ENCODE measurements around the gene ABCD1. TPM values are rescaled to one million over a fixed set of nuclear protein-coding genes. Genes with fewer than 3 reads are reported as not detected.

The ABCD1 gene
- total RNA-seq, 4 donors from 2014 or later = 19.9 to 54.6 (median 34.5) TPM

- DNase-seq (peak; percentile 41 to 68), ATAC-seq (peak; percentile 62 to 84)
- no peaks in the 10 kb centered on the region for H3K36me3 ChIP-seq
- no peaks in the 10 kb centered on the region for H3K27me3 ChIP-seq
- no peak within 1 kb of the TSS for H3K27ac ChIP-seq
- H3K4me3 ChIP-seq = no peak within 1 kb of the TSS
- TF ChIP-seq POLR2A (IDR thresholded peaks at IDR 0.05) = no peak
- TF ChIP-seq, protein P1, sequence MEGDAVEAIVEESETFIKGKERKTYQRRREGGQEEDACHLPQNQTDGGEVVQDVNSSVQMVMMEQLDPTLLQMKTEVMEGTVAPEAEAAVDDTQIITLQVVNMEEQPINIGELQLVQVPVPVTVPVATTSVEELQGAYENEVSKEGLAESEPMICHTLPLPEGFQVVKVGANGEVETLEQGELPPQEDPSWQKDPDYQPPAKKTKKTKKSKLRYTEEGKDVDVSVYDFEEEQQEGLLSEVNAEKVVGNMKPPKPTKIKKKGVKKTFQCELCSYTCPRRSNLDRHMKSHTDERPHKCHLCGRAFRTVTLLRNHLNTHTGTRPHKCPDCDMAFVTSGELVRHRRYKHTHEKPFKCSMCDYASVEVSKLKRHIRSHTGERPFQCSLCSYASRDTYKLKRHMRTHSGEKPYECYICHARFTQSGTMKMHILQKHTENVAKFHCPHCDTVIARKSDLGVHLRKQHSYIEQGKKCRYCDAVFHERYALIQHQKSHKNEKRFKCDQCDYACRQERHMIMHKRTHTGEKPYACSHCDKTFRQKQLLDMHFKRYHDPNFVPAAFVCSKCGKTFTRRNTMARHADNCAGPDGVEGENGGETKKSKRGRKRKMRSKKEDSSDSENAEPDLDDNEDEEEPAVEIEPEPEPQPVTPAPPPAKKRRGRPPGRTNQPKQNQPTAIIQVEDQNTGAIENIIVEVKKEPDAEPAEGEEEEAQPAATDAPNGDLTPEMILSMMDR (IDR thresholded peaks at IDR 0.05 in 4 of 5, conservative IDR thresholded peaks at IDR 0.05 in 1 of 5) = peak; percentile 63 to 90 (median 82)
- H3K4me1 ChIP-seq = no peaks in the 10 kb centered on the region
- no peaks in the 10 kb centered on the region for H3K9me3 ChIP-seq
- intact Hi-C loops (cut with DNase I; ENCODE audit: low total_unique reads) (loop anchor here (1.0 to 2.0 kb wide), 2 partner anchors 18 to 189 kb away; no protein-coding TSS in a partner anchor), in situ Hi-C loops (cut with MboI; ENCODE audit: low sequenced_read_pairs in 4 of 4) (no loop called here)
Observed at GRCh38 chrX:153763989-153764755, 39.5 kb downstream of the ABCD1 start, which contains the start of gene PLXNB3. TSS of gene PLXNB3 (plus strand) at chrX:153764249. CDS start at chrX:153765536, 1,287 bp downstream.

DNA sequence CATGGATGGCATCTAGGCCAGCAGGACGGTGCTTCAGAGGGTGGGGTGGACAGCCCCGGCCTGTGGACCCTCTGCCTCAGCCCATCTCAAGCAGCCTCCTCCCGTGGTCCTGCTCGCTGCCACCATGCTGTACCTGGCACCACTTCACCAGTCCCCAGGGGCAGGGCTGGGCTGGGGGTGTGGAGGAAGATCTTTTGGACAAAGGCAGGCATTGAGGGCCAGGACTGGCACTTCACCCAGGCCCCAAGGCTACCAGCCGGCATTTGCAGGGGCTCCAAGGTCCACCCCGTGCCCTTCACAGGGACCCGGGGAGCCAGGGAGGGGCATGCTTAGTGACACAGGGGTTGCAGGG, 40.1 kb downstream of the ABCD1 start:
- no peaks in the 10 kb centered on the region for H3K4me1 ChIP-seq
- TF ChIP-seq POLR2A (IDR thresholded peaks at IDR 0.05) = no peak
- TF ChIP-seq, protein P1 (IDR thresholded peaks at IDR 0.05 in 4 of 5, conservative IDR thresholded peaks at IDR 0.05 in 1 of 5) = no peak
- H3K9me3 ChIP-seq = no peaks in the 10 kb centered on the region
- intact Hi-C loops (cut with DNase I; ENCODE audit: low total_unique reads) = loop anchor here (1.0 to 2.0 kb wide), 2 partner anchors 18 to 188 kb away; no protein-coding TSS in a partner anchor
- H3K36me3 ChIP-seq = no peaks in the 10 kb centered on the region
- H3K27ac ChIP-seq = no peak overlapping the region
- in situ Hi-C loops (cut with MboI; ENCODE audit: low sequenced_read_pairs in 4 of 4) = no loop called here
- DNase-seq = no peak
- no peak overlapping the region for H3K4me3 ChIP-seq
- H3K27me3 ChIP-seq = no peaks in the 10 kb centered on the region
- no peak for ATAC-seq

GRCh38 chrX:153765138-153766079, 40.8 kb downstream of the ABCD1 start:
- no peak overlapping the region for H3K4me3 ChIP-seq
- no peaks in the 10 kb centered on the region for H3K27me3 ChIP-seq
- DNase-seq (no peak), ATAC-seq (no peak)
- H3K36me3 ChIP-seq = no peaks in the 10 kb centered on the region
- H3K9me3 ChIP-seq = no peaks in the 10 kb centered on the region
- in situ Hi-C loops (cut with MboI; ENCODE audit: low sequenced_read_pairs in 4 of 4) = no loop called here
- H3K27ac ChIP-seq = no peak overlapping the region
- no peaks in the 10 kb centered on the region for H3K4me1 ChIP-seq
- no peak for TF ChIP-seq POLR2A (IDR thresholded peaks at IDR 0.05)
- TF ChIP-seq, protein P1 (IDR thresholded peaks at IDR 0.05 in 4 of 5, conservative IDR thresholded peaks at IDR 0.05 in 1 of 5) = no peak
- intact Hi-C loops (cut with DNase I; ENCODE audit: low total_unique reads) = loop anchor here (2.0 kb wide), 1 partner anchor 187 kb away; no protein-coding TSS in a partner anchor

DNA sequence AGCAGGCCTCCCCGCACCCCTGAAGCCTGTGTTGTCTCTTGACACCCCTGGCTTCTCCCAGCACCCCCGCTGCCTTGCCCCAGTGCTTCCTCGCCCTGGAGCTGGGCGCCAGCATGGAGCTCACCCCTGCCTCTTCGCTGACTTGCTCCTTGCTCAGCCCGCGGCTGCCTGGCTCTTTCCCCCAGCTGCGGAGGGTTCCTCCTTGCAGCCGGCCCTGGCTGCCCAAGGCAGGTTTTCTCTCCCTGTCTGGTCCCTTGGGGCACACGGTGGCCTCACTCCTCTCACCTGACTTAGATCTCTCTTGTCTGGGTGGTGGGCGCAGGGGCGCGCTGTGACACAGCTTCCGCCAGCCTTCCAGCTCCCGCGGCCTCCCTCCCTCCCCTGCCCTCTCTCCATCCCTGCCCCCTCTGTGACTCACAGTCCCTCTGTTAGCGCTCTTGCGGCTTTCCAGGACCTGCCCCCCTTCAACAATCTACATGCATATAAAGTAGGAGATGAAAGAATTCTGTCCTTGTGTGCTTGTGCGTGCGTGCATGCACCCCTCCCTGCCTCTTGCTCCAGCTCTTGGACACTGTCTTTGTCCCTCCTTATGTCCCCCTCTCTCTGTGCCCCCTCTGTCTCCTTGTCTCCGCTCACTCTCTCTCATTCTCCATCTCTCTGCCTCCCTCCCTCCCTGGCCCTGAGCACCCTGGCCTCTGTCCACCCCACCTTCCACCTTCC, 41.6 kb downstream of the ABCD1 start:
- intact Hi-C loops (cut with DNase I; ENCODE audit: low total_unique reads) (no loop called here), in situ Hi-C loops (cut with MboI; ENCODE audit: low sequenced_read_pairs in 4 of 4) (no loop called here)
- TF ChIP-seq, protein P1 (IDR thresholded peaks at IDR 0.05 in 4 of 5, conservative IDR thresholded peaks at IDR 0.05 in 1 of 5) = no peak
- TF ChIP-seq POLR2A (IDR thresholded peaks at IDR 0.05) = no peak
- no peaks in the 10 kb centered on the region for H3K9me3 ChIP-seq
- H3K27me3 ChIP-seq = no peaks in the 10 kb centered on the region
- H3K4me1 ChIP-seq = no peaks in the 10 kb centered on the region
- no peak for ATAC-seq
- H3K36me3 ChIP-seq = no peaks in the 10 kb centered on the region
- H3K4me3 ChIP-seq = no peak overlapping the region
- no peak overlapping the region for H3K27ac ChIP-seq
- no peak for DNase-seq
